NCI-H1105 treated with DMSO at 0.1 percent for 48 hours (cell line): ENCODE results near the gene BICC1.
A peak's percentile ranks its signal among the peaks of the same experiment; 100 is the strongest.

Experiments
- DNase-seq: peaks from one replicate; lab custom pipeline; 2025; lab: John Stamatoyannopoulos, UW

The BICC1 gene, protein sequence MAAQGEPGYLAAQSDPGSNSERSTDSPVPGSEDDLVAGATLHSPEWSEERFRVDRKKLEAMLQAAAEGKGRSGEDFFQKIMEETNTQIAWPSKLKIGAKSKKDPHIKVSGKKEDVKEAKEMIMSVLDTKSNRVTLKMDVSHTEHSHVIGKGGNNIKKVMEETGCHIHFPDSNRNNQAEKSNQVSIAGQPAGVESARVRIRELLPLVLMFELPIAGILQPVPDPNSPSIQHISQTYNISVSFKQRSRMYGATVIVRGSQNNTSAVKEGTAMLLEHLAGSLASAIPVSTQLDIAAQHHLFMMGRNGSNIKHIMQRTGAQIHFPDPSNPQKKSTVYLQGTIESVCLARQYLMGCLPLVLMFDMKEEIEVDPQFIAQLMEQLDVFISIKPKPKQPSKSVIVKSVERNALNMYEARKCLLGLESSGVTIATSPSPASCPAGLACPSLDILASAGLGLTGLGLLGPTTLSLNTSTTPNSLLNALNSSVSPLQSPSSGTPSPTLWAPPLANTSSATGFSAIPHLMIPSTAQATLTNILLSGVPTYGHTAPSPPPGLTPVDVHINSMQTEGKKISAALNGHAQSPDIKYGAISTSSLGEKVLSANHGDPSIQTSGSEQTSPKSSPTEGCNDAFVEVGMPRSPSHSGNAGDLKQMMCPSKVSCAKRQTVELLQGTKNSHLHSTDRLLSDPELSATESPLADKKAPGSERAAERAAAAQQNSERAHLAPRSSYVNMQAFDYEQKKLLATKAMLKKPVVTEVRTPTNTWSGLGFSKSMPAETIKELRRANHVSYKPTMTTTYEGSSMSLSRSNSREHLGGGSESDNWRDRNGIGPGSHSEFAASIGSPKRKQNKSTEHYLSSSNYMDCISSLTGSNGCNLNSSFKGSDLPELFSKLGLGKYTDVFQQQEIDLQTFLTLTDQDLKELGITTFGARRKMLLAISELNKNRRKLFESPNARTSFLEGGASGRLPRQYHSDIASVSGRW

DNA sequence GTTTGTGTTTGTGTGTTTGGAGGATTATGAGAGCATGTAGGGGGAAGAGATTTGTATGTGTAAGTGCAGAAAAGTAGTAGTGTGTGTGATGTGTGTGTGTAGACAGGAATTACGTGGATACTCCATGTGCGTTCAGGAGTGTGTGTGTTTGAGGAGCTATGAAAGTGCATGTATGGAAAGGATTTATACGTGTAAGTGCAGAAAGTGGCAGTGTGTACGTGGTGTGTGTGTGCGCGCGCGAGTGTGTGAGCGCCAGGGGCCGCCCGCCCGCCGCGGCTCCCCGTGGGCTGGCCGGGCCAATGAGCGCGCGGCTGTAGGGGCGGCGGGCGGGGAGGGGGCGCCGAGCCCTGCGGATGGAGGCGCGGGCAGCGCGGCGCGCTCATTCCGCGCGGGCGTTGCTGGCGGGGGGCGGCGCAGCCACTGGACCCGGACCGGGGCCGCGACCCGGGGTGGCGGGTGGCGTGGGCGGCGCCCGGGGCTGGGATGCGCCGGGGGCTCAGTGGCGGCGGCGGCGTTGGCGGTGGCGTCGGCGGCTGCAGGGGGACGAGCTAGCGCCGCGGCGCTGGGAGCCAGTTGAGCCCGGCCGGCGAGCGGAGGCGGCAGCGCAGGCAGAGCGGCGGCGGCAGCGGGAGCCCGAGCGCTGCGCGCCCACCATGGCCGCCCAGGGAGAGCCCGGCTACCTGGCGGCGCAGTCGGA lies at the start of gene BICC1:
Gene BICC1, plus strand, starts transcription at position 382 of the 697 bp plus-strand sequence. Its CDS starts 272 bp downstream, at position 654.
- DNase-seq = peak; percentile 25

DNA sequence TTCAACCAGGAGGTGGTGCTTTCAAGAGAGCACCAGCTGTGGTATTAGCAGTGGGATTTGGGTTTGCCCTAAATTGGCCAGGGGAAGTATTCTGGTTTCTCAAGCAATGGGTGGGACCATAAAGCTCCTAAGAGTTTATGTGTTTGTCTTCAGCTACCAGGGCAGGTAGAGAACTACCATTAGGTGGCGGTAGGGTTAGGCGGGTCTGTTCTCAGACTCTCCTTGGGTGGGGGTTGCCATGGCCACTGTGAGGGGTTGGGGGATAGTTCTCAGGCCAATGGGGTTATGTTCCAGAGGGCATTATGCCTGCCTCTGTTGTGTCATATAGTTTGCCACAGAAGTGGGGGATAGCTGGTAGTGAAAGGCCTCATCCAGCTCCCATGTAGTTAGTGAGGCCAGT lies 47.7 kb upstream of the BICC1 start:
- no peak for DNase-seq

DNA sequence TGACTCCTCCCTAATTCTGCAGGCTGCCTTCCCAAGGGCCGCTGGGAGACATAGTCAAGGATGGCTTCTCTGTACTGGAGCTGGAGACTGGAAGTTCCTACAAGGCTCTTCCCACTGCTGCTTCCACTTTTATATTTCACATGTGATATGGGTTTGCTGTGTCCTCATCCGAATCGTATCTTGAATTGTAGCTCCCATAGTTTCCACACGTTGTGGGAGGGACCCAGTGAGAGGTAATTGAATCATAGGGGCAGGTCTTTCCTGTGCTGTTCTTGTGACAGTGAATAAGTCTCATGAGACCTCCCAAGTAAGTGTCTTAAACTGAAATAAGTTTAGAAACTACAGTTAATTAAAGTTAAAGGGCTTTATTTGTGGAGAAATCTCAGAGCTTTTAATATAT lies 47.0 kb upstream of the BICC1 start:
- DNase-seq = no peak

DNA sequence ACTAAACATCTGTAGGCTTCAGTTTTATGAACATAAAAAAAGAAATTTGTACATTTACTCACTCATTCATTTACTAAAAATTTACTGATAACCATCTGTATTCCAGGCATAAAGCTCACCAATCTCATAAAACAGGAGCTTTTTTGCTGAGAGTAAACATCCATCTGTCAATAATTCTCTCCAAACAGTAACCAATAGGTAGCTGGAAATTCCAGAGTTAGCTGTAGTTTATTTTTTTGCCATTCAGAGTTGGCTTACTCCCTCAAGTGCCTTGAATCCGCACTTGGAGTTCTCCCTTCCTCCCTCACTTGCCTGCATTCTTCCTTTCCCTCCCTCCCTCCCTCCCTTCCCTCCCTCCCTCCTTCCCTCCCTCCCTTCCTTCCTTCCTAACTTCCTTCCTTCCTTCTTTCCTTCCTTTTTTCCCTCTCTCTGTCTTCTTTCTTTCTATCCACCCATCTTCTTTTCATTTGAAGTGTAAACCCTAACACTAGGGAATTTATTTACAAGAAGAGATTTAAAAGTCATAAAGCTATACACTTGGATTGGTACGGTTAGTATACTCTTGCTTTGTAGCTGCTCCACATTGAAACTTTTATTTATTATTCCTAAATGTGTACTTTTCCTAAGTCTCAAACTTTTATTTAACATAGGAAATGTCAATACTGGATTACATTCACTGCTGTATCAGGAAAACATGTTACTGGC lies 44.6 kb upstream of the BICC1 start:
- no peak for DNase-seq

DNA sequence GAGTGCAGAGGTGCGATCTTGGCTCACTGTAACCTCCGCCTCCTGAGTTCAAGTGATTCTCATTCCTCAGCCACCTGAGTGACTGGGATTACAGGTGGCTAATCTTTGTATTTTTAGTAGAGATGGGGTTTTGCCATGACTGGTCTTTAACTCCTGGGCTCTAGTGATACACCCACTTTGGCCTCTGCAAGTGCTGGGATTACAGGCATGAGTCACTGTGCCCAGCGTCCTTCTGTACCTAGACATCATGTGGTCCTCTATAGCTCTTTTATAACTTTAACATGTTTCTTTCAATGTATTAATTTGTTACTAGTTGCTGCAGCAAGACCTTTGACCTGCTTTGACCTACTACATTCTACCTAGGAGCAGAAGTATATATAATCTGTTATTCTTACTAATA lies 38.7 kb upstream of the BICC1 start:
- DNase-seq = no peak

DNA sequence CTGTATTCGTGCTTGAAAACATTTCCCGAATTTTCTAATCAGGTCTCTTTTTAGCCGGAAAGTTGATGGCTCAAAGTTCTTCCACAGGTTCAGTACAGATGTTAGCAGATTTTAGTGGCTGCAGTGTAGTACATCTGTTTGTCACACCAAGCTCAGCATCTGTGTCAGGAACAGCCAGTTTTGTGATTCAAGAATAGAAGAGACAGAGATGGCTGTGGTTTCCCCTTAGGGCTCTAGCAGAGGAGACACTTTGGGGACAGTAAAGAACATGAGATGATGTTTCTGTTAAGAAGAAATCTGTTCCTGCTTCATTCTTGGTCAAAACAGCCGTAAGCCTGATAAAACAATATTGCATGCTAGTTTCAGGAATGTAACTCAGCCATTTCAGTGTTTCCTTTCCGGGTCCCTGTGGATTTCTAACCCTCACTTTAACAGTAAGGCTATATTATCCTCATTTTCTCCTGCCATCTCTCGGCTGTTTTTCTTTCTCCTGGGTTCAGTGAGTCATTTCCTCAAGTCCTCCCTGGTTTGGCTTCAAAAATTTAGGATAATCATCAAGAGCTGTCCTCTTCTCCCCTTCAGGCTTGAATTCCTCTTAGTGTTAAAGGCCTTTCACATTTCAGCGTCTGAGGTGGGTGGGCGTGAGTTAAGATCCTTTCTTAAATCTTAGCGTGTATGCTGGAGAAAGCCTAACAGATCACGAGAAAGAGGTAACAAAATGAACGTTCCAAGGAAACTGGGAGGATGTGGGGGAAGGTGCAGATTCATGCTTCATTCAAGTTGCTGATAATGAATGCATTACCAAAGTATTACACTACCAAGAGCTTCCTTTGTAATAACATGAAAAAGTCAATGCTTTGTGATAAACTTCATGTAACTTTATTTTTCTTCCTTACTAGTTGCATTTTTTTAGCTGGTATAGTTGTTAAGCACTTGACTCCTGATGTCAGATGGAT lies 37.1 kb upstream of the BICC1 start:
- no peak for DNase-seq

DNA sequence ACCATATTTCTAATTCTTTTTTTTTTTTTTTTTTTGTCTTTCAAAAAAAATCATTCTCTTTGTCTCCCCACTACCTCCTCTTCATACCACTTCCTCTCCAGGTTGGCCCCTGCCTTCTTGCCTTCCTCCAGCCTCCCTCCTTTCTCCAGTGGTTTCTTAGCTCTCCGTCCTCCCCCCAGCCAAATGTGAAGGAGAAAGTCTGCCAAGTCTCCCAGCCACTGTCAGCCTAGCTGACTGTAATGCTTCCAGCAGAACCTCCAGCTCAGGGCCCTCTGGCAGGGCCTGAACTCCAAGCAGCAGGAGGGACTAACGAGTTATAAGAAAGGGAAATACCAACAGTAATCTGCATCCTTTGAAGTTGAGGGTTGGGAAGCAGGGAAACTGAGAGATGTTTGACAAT lies 35.5 kb upstream of the BICC1 start:
- no peak for DNase-seq

DNA sequence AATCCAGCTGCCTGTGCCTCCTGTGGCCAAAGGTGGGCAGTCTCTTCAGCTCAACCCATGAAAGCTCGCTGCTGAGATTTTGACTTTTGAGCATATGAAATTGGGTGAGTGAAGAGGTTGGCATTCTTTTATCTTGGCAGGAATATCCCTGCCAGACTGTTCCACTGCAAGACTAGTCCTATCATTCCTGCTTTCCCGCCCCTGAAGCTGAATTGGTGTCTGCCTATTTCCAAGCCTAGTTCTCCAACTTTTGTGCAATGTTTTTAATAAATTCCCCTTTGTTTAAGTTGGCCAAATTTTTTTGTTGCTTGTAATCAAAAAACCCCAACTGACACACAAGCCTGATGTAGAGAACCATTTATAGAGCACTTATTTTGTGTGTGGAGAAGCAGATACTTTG lies 34.8 kb upstream of the BICC1 start:
- no peak for DNase-seq

DNA sequence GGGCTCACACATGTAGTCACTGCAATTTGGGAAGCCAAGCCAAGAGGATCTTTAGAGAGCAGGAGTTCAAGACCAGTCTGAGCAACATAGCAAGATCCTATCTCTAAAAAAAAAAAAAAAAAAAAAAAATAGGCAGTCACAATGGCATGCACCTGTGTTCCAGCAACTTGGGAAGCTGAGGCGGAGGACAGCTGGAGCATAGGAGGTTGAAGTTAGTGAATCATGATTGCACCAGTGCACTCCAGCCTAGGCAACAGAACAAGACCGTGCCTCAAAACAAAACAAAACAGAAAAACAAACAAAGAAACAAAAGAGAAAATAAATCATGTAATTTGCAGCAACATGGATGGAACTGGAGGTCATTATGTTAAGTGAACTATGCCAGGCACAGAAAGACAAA lies 33.6 kb upstream of the BICC1 start:
- DNase-seq = no peak

DNA sequence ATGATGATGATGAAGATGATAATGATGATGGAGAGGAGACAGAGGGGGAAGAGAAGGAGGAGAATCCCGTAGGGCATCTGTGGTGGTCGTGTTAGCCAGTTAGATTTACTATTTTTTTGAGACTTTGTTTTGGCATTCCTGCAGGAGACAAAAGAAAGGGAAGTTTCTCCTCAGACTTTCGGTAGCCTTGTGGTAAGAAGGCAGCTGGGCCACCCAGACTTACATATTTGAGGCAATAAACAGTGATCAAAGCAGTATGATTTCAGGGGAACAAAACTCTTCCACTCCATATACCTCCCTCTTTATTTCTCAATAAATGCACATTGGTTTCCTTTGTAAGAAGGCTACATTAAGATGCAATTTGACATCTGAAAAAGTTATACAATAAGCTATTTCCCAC lies 32.4 kb upstream of the BICC1 start:
- no peak for DNase-seq

DNA sequence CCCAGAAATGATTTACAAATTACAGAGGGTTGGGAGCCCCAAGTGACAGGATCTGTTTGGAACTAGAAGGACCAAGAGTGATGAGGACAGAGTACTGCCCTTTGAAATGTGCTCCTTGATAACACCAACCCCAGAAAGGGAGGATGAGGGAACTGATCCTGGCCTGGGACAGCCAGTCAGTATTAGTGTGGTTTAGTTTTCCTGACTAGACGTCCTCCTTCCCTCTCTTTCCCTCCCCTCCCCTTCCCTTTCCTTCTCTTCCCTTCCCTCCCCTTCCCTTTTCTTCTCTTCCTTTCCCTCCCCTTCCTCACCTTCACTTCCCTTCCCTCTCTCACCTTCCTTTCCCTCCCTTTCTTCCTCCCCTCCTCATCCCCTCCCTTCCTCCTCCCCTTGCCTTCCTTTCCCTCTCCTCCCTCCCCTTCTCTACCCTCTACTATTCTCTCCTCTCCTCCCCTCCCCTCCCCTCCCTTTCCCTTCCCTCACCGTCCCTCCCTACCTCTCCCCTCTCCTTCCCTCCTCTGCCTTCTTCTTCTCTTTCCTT lies 31.0 kb upstream of the BICC1 start:
- no peak for DNase-seq

DNA sequence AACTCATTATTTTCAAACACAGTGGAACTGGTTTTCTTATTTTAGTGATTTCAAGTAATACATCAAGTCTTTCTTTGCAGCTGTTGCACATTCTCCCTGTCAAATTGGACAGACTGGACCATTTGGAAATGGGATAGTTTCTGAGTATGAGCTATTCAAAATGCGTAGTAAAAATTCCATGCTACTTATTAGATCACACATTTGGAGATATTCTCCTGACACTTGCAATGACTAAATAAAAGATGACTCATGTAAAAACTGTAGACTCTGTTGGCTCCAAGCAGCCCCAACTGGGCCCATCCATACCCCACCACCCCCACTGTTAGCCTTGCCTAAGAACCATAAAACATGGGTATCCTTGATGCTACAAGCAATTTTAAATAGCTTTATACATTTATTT lies 25.9 kb upstream of the BICC1 start:
- no peak for DNase-seq

DNA sequence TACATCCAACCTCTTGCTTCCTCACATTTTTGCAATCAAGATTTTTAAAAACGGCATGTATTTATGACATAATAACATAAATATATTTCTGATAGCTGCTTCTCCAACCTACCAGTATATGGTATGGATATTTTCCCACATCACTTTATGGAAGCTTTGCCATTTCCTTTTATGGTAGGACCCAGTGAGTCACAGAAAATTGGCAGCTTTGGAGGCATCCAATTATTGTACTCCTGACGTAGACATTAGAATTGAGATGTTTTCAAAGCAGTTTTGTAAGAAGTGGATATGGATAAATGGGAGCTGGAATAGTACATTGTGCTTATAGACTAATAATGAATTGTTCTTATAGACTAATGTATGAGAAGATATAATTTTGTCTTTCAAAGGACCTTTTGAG lies 23.8 kb upstream of the BICC1 start:
- no peak for DNase-seq

DNA sequence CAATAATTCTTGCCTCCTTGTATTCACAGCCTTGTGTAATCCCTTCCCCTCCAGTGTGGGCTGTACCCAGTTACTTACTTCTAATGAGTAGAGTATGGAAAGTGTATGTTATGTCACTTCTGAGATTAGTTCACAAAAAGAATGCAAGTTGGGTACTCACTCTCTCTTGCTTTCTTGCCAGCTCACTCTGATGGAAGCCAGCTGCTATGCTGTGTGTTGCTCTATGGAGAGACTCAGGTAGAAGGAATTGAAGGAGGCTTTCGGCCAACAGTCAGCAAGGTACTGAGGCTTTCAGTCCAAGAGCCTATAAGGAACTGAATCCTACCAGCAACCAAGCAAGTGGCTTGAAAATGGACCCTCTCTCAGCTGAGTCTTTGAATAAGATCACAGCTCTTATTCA lies 9.7 kb upstream of the BICC1 start:
- no peak for DNase-seq

DNA sequence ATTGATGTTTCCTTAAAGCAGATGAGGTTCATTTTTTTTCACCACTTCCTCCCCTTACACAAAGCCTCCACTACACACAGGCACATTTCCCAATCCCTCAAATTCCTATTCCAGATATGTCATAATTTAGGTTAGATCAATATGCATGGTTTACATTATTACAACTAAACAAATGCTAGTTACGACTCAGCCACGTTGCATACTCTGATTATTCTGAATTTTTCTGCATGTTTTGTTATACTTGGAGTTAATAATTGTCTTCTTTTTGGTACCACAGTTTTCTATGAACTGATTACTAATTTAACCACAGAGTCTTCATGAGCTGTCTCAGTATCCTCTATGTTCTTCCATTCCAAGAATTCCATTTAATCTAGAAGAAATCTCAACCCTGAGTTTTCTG lies 4.4 kb upstream of the BICC1 start:
- DNase-seq = no peak

DNA sequence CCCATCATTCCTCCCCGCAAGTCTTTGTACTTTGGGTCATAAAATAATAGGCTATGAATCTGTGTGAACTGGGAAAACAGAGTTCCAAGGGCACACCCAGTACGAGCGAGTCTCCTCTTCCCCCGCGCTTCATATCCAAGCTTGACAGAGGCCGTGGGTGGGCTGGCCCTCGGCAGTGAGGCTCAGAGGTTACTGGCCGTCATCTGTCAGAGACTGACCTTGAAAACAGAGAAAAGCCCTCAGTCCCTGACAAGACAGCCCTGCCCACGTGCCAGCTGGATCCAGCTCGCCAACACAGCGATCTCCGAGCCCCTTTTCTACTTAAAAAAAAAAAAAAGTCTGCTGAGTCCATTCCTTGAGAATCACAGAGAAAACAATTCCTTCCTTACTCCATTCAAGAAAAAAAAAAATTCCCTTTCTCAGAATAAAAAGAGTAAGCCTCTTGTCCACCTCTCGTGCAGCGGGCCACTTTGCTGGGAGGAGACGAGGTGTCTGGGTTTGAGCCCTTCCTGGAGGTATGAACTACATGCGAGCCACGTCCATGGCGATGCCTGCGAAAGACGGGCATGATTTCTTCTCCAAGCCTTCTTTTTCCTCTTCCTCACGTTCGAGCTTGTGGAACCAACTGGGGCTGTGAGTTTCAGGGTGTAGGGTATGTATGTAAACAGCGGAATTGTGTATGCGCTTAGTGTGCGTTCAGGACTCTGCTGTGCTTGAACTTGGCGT lies 744 bp upstream of the BICC1 start:
- no peak for DNase-seq

DNA sequence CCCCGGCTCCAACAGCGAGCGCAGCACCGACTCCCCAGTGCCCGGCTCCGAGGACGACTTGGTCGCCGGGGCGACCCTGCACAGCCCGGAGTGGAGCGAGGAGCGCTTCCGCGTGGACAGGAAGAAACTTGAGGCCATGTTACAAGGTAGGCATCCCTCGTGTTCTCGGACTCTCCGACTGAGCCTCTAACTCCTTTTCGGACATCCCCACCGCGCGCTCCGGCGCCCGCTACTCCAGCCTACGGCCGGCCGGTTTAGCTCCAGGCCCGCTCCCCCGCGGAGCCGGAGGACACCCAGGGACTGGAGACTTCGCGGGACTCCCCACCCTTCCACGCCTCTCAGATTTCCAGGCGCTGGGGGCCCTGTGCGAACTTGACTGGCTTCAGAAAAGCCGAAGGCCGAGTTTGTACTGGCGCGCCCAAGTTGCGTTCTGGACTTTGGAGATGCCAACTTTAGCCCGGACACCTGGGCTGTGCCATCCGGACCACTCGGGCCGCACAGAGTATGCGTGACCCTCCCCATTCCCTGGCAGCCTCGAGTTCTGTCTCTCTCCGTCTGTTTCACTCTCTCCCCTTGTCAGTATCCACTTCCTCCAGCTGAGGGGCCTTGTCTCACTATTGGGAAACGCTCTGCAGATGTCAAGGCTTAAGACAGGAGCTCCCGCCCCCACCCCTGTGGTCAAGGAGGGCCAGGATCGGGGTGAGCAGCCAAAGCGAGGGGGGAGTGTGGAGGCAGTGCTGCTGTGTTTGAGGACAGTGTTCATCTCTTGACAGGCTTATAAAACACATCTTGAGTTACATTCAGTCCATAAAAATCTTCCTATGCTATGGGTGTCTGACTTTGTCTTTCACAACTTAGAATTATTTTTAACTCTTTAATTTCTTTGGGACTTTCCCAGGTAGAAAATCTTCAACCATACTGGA lies 777 bp downstream of the BICC1 start:
- no peak for DNase-seq

DNA sequence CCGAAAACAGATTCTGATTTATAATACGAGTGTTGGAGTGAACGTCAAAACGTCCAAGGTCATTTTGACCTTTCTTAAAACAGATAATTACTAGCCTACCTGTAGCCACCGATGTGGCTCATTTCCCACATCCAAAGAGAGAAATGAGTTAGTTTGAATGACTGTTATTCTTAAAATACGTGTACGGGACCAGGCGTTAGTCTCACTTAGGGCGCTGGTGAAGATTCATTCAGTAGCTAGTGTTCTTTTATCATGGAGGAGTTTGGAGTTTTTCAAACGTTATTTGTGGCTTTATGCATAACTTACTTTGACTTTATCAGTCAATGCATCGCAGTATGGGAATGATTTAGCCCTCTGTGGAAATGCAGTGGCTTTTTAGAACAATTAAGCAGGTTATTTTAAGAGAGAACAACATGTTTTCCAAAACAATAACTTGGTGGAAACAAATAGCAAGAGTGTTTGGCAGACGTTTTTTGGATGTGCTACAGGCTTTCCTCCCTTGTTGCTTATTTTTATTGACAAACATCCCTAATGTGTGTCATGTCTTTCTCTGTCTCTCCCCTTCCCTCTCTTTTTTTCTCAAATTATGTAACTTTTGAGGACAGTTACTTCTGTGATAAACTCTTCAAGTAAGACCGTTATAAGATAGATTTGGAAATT lies 1.6 kb downstream of the BICC1 start:
- DNase-seq = no peak
